Activated naive CD4-positive, alpha-beta T cell (primary cell): ENCODE measurements around the gene SUCLG2.

Experiments
- DNase-seq, 4 experiments: peaks; one replicate each; lab custom pipeline; 2025; lab: John Stamatoyannopoulos, UW

SUCLG2 gene, protein sequence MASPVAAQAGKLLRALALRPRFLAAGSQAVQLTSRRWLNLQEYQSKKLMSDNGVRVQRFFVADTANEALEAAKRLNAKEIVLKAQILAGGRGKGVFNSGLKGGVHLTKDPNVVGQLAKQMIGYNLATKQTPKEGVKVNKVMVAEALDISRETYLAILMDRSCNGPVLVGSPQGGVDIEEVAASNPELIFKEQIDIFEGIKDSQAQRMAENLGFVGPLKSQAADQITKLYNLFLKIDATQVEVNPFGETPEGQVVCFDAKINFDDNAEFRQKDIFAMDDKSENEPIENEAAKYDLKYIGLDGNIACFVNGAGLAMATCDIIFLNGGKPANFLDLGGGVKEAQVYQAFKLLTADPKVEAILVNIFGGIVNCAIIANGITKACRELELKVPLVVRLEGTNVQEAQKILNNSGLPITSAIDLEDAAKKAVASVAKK

DNA sequence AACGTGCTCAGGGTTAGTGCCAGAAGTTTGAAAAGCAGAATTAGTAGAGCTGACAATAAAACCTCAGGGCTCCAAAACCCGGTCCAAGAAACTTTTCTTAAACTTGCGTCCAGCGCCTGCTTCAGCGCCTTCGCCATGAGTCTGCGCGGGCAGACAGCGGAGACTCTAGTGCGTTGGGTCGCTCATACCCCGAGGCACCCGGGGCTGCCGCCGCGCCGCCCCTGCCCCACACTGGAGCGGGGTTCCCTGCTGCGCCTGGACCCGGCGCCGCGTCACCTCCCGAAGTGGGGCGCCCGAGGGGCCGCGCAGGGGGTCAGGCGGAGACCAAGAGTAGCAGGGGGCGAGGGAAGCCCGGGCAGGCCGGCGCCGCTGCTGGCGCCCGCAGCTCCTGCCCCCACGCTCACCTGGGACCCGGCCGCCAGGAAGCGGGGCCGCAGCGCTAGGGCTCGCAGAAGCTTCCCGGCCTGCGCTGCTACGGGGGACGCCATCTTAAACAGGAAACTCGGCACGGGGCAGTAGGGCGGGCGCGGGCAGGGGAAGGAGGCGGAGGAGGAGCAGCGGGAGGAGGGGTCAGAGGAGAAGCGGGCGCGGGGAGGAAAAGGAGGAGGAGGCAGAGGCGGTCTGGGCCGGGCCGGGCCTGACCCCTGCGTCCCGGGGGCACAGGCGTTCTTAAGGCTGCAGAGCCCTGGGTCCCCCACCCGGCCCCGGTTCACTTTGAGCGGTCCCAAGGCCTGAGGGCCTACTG lies at the start of gene SUCLG2:
Gene SUCLG2, minus strand, starts transcription at position 514 of the 745 bp plus-strand sequence. Its CDS starts 26 bp downstream, at position 488.
- peak; percentile 43 to 71 (median 58) for DNase-seq

DNA sequence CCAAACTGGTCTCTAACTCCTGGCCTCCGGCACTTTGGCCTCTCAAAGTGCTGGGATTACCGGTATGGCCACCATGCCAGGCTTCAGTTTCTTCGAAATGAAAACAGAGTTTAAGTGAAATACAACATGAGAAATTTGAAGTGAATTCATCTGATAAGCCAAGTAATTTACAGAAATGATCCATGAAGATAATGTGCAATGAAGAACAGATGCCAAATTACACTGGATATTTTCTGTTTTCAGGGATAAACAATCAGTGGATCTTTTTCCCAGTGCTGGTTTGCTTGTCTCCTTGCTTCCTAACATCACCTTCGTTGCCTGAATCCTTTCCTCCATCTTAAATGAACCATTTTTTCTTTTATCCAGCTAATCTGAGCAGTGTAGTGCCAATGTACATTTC lies 46.2 kb upstream of the SUCLG2 start:
- DNase-seq, result no peak

DNA sequence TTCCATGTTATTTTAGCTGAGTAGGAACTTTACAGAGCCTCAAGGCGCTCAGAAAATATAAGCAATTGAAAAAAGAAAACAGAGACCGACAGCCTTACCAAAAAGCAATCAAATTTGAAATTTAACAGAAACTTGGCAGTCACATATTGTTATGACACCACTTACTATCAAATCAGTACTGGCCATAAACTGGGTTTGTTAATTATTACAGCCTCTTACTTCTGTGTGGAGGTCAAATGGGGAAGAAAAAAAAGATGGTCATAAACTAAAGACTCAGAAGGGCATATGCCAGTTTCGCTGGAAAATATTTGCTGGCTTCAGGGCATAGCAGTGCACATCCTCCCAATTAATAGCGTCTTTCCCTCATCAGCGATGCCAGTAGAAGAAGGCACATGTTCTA lies 45.5 kb upstream of the SUCLG2 start:
- DNase-seq, result no peak

DNA sequence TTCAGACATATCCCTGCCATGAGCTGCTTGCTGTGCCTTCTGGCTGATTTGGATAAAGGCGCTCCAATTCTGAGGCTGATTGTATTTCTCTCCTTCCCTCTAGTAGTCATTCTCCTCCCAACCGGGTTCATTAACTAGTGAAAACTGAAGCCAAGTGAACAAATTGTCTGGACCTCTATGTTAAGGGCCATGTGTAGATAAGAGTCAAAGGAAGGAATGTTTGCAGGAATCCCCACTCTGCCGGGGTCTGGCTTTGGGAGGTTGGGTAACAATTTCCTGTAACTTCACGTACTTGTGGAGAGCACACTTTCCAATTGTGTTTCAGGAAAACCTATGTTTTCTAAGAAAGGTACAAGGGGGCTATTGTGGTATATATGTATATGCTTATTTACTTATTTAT lies 38.2 kb upstream of the SUCLG2 start:
- DNase-seq, result no peak

DNA sequence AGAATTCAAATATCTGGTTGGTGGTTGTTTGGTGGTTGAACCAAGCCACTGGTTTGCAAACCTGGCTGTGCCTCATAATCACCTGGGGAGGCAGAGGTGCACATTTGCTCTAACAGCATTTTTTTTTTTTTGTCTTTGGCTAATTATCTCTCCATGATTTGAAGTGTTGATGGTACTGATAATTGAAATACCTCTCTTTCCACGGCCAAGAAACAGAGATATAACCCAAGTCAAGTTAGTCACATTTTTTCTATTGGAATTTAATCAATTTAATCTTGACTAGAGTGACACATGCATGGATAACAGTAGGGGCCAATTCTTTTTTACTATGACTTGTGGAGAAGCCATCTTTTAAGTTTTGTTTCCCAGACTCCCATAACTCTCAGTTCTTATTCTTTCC lies 37.5 kb upstream of the SUCLG2 start:
- no peak for DNase-seq

DNA sequence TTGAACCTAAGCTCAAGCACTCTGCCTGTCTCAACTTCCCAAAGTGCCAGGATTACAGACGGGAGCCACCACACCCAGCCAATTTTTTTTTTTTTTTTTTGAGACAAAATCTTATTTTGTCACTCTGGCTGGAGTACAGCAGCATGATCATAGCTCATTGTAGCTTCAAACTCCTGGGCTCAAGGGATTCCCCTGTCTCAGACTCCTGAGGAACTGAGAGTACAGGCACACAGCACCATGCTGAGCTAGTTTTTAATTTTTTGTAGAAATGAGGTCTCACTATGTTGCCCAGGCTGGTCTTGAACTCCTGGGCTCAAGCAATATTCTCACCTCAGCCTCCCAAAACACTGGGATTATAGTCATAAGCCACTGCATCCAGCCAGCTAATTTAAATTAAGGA lies 36.8 kb upstream of the SUCLG2 start:
- DNase-seq, result no peak

DNA sequence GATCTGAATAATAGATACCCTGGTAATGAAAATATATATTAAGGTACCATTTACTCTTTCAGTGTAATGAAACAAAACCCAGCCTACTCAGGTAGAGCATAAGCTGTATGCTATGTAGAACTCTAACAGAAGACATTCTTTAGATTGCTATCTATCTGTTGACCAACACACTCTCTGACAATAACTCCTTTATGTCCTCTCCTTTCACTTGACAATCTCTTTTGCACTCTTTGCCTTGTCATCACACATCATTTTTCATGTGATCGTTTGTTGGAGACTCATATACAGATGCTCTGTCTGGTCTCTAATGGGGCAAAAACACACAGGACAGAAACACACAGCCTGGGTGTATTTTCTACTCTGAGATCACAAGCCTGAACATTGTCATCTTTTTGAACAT lies 35.4 kb upstream of the SUCLG2 start:
- DNase-seq, result no peak

DNA sequence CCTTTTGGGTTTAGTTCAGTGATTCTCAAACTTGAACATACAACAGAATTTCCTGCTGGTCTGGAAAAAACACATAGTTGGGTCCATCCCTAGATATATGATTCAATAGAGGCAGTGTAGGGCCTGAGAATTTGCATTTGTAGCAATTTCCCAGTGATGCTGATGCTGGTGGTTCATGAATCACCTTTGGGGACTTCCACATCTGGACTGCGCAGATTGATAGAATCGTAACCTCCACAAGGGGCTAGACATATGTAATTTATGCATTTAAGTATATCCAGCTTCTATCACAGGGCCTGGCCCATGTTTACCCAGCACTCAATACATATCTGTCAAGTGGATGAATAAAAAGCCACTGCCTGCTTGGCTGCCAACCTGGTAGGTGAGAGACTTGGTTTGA lies 33.8 kb upstream of the SUCLG2 start:
- no peak for DNase-seq

DNA sequence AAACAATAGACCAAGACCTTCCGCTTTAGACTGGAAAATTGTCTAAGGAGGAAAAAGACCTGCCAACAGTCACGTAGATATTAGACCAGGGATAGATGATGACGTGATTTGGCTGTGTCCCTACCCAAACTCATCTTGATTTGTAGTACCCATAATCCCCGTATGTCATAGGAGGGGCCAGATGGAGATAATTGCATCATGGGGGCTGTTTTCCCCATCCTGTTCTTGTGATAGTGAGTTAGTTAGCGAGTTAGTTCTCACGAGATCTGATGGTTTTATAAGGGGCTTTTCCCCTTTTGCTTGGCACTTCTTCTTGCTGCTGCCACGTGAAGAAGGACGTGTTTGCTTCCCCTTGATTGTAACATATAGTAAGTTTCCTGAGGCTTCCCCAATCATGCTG lies 31.7 kb upstream of the SUCLG2 start:
- DNase-seq, result no peak

DNA sequence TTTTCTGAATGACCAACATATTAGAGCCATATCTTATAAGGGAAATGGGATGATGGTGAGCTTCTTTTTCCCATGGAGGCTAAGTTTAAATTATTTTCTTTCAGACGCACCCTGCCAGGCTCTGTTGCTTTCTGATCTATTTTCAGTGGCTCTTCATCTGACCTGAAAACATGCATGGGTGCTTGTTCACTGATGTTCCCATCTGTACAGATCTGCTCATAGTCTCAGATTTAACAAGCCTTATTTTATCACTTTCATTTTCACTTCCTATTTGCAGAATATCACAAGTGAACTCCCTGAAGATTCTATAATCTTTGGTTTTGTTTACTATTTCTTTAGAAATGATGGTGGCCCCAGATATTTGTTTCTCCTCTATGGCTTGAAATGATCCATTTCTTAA lies 31.1 kb upstream of the SUCLG2 start:
- no peak for DNase-seq

DNA sequence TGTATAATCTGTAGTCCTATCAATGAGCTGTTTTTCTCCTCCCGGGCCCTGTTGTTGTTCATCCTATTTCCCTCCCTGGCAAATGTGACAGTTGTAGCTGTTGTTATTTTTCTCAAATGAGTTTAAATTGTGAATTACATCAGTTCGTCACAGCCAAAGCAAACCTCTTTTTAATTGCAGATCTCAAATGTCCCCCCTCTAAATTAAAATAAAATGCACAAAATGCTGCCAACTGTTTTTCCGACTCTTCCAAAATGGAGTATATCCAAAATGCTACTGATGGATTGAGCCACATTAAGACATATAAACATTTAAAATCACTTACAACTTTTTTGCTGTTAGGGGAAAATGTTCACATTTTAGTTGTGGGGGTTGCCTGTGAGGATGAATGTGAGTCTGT lies 29.8 kb upstream of the SUCLG2 start:
- no peak for DNase-seq

DNA sequence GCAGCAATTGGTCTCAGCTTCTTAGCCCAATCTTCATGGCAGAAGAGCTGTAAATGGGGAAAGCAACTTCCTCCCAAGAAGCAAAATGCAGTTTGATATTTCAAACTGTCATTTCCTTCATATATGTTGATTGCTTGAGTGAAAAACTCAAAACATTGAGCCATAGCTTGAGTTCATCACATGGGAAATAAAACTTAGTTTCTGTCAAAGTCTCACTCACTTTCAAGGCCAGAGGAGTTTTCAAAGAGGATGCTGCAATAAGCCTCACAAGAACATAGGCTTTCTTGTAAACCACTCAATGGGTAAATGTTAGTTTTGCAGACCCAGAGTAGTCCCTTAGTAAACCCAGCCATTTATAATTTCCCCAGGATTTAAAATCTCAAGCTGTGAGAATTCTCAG lies 29.1 kb upstream of the SUCLG2 start:
- no peak for DNase-seq

DNA sequence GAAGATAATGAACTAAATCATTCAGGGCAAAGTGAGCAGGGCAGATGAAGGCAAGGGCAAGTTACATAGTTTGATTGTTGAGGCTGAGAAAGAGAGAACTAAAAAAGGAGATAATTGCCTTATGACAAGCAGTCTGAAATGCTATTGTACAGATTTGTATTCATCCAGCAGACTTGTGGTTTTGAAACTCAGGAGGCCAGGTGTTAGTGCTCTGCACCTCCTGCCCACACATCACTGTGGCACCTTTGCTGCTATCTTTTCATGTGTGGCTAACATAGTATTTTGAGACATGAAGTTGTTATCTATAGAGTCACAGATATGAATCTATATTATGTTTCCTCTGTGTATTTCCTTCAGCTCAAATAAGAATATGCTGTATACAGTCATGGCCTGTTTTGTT lies 24.3 kb upstream of the SUCLG2 start:
- no peak for DNase-seq

DNA sequence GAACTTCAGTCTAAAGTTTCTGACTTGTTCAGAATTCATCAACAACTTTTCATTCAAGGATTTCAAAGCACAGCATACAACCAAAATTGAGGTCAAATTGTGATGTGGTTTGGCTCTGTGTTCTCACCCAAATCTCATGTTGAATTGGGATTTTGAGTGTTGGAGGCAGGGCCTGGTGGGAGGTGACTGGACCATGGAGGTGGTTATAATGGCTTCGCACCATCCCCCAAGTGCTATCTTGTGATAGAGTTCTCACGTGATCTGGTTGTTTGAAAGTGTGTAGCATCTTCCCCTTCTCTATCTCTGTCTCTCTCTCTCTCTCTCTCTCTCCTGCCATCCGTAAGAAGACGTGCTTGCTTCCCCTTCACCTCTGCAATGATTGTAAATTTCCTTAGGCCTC lies 19.6 kb upstream of the SUCLG2 start:
- no peak for DNase-seq

DNA sequence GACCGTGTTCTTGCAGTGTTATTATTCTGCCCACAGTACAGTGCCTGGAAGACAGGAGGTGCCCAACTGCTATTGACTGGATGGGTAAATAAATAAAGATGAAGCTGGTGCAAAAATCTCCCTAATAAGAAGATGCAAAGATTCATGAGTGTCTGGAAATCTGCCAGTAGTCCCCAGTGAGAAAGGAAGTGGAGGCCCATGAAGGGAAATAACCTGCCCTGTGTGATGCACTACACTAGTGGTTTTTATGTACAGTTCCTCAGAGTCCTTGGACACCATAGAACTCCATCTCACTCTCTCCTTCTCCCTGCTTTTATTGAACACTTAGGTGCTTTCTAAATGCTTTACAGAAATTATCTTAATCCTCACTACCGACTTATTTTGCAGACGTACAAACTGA lies 8.3 kb upstream of the SUCLG2 start:
- no peak for DNase-seq

DNA sequence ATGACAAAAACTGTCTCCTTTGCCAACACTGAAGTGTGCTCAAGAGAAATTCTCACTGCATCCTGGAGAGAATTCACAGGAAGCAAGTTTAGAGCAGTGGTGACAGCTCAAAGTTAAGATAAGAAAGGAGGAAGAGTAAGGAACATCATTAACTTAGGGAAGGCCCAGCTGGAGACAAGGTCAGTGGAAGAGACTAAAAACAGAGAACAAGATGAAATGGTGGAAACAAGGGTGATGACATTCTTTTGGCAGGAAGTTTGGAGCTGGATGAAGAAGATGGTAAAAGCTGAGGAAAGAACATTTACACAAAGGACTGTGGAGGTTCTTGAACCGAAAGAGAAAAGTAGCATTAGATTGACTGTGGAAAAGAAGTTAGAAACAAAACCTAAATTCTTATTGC lies 6.7 kb upstream of the SUCLG2 start:
- no peak for DNase-seq

DNA sequence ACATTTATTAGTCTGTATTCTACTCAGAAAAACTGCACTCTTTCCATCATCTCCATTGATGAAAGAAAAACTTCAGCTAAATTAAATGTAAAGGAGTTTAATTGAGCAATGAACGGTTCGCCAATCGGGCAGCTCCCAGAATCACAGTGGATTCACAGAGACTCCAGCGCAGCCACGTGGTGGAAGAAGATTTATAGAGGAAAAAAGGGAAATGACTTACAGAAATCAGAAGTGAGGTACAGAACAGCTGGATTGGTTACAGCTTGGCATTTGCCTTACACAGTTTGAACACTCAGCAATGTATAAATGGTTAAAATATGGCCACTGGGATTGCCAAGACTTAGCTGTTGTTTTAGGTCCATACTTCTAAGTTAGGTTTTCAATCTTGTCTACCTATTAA lies 2.8 kb upstream of the SUCLG2 start:
- no peak for DNase-seq

DNA sequence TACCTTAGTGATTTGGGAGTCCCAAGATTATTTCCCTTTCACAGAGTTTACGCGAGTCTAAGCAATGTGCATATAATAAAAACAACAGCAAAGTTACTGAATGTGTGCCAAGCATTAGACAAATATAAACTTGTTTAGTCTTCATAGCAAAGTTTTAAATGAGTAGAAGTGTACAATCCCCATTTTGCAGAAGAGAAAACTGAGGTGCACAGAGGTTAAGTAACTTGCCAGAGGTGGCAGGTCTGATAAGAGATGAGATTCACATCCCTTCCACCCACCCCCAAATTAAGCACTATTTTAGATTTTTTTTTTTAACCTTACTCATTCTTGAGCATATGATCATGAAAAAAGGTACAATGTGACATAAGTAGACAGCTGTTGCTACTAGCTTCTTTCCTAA lies 2.2 kb upstream of the SUCLG2 start:
- no peak for DNase-seq

DNA sequence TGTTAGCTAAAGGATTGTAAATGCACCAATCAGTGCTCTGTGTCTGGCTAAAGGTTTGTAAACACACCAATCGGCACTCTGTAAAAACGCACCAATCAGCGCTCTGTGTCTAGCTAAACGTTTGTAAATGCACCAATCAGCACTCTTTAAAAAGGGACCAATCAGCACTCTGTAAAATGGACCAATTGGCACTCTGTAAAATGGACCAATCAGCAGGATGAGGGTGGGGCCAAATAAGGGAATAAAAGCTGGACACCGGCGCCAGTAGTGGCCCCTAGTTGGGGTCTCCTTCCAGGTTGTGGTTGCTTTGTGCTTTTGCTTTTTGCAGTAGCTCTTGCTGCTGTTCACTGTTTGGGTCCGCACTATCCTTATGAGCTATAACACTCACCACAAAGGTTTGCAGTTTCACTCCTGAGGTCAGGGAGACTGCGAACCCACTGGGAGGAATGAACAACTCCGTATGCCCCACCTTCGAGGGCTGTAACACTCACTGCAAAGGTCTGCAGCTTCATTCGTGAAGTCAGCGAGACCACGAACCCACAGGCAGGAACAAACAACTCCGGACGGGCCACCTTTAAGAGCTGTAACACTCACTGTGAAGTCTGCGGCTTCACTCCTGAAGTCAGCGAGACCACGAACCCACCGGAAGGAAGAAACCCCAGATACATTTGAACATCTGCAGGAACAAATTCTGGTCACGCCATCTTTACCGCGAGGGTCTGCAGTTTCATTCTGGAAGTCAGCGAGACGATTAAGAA lies 1.1 kb upstream of the SUCLG2 start:
- DNase-seq, result peak; percentile 7 to 44 (median 25)

DNA sequence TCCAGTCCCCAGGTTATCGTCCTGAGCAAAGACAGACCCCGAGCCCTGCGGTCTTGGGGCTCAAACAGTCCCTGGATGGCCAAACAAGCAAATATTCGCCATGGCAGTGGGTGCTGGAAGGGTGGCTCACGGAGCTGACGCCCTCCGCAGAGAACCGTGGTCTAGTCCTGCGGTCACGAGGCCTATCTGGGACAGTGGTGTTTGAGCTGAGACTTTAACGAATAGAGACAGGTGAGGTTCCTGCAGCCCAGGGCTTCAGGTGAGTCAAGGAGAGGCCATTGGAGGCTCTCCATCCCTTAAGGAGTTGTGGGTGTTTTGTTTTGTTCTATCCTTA lies 399 bp upstream of the SUCLG2 start:
- peak in 2 of 4 experiments; percentile 23 to 41 for DNase-seq

DNA sequence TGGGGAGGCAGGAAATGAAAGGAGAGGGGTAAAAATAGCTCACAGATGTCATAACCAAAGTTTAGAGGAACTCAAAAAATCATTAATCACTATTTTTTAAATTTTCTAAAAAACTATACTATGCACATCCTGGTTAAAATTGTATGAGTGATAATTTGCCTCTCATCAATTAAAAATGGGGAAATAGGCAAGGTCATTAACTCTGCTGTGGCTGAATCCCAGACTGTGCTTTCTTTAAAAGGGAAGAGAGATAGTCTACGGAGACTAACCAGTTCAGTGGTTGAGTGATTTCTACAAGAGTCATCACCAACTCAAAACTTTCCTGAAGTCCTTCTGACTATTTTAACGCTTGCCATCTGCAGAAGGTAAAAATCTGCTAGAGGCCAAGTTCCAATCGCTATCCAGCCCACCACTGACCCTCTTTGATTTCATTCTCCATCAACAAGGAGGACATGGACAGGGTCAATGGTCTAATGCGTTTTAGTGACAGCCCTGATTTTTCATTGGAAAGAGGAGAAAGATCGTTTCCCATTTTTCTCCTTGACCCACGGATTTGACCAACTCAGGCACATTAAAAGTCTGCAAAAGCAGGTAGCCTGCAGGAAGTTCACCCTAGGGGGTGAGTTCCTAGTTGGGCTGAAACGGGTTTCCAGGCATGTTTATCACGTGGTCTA lies 850 bp downstream of the SUCLG2 start:
- DNase-seq, result no peak

DNA sequence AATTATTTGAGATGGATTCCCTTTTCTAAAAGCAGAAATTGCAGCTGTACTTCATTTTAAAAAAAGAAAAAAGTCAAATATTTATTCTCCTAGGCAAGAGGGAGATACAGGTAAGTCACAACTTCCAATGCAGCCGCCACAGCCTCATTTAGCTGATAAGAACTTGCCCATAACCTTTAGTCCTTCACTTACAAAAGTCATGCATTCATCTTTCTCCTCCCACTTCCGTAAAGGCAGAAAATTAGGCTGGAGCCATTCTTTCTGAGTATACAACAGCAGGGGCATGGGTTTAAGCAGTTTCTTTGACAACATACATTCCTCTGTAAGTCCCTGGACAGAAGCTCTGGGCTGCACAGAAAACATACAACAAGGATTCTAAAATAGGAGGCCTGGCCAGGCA lies 4.3 kb downstream of the SUCLG2 start:
- no peak for DNase-seq
